ENCODE data around the gene TTPAL.

GRCh38 chr20:44475694-44476560 lies at the start of gene TTPAL:
- peak; percentile 32 for TF ChIP-seq CTCF (IDR thresholded peaks at IDR 0.05)
- no peak for TF ChIP-seq ZFX (IDR thresholded peaks at IDR 0.05; ENCODE audit: borderline replicate concordance)
